ENCODE results near the gene MKS1. TPM values are rescaled to one million over a fixed set of nuclear protein-coding genes. Genes with fewer than 3 reads are reported as not detected.

Gene MKS1
- total and polyA plus RNA-seq, 2 experiments from 2014 or later: 10.5 to 15.6 TPM

DNA sequence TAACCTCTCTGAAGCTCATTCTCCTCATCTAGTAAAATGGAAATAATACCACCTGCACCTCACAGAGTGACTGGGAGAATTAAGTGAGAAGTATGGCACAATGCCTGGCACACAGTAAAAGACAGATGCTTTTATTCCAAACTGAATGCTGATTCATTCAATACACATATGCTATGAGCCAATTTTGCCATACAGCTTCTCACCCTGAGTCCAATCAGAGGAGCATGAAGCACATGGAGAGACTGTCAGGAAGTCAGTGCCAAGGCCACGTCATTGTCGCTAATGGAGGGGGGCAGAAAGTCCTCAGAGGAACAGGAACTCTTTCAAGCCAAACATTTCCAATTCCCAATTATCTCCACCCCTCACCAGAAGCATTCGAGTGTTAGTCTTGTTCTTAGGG is 11.6 kb downstream of the MKS1 start:
- H3K9me2 ChIP-seq (replicated peaks; ENCODE audit: insufficient read depth): no peaks in the 10 kb centered on the region
- no peak overlapping the region for H2AFZ ChIP-seq
- H3K36me3 ChIP-seq (replicated peaks; ENCODE audit: insufficient read depth, low read depth): no peaks in the 10 kb centered on the region
- no peaks in the 10 kb centered on the region for H3K27me3 ChIP-seq
- H3K27ac ChIP-seq: peak overlapping the region; percentile 91
- no peaks in the 10 kb centered on the region for H3K79me2 ChIP-seq
- no peaks in the 10 kb centered on the region for H4K20me1 ChIP-seq (ENCODE audit: insufficient read depth, poor library complexity, severe bottlenecking)
- H3K4me3 ChIP-seq: no peak overlapping the region
- H3K4me1 ChIP-seq (ENCODE audit: insufficient read depth): no peaks in the 10 kb centered on the region
- no peak overlapping the region for H3K4me2 ChIP-seq
- H3K9me3 ChIP-seq (ENCODE audit: low read depth): no peaks in the 10 kb centered on the region
- WGBS (ENCODE audit: low lambda C conversion rate, missing lambda C conversion rate): 100% methylated on average over 3 of the region's 3 CpGs
- DNase-seq (ENCODE audit: low spot score): no peak
- TF ChIP-seq EZH2 (IDR thresholded peaks at IDR 0.05; ENCODE audit: borderline replicate concordance) (no peak), EZH2phosphoT487 (IDR thresholded peaks at IDR 0.05; ENCODE audit: low read depth, severe bottlenecking, unreplicated experiment) (no peak)
- TF ChIP-seq, protein P1, sequence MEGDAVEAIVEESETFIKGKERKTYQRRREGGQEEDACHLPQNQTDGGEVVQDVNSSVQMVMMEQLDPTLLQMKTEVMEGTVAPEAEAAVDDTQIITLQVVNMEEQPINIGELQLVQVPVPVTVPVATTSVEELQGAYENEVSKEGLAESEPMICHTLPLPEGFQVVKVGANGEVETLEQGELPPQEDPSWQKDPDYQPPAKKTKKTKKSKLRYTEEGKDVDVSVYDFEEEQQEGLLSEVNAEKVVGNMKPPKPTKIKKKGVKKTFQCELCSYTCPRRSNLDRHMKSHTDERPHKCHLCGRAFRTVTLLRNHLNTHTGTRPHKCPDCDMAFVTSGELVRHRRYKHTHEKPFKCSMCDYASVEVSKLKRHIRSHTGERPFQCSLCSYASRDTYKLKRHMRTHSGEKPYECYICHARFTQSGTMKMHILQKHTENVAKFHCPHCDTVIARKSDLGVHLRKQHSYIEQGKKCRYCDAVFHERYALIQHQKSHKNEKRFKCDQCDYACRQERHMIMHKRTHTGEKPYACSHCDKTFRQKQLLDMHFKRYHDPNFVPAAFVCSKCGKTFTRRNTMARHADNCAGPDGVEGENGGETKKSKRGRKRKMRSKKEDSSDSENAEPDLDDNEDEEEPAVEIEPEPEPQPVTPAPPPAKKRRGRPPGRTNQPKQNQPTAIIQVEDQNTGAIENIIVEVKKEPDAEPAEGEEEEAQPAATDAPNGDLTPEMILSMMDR (IDR thresholded peaks at IDR 0.05; ENCODE audit: poor library complexity): no peak

DNA sequence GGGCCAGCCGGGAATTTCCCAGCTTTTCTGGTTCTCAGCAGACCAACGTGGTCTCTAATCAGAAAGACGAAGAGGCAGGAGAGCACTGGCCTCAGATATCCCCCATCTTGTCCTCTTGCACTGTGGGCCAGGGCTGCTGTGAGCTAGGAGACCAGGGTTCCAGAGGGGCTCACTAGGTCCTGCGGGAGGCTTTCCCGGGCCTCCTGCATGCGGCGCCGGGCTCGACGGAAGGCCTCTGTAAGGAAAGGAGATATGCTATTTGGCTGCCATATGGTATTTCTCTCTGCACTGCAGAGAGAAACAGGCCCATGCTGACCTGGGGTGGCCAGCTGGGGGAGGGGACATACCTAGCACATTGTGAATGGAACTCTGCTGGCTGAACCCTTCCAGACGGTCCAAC is 13.1 kb downstream of the MKS1 start:
- no peak for TF ChIP-seq EZH2 (IDR thresholded peaks at IDR 0.05; ENCODE audit: borderline replicate concordance)
- no peak for TF ChIP-seq EZH2phosphoT487 (IDR thresholded peaks at IDR 0.05; ENCODE audit: low read depth, severe bottlenecking, unreplicated experiment)
- TF ChIP-seq, protein P1 (IDR thresholded peaks at IDR 0.05; ENCODE audit: poor library complexity): no peak
- WGBS (ENCODE audit: low lambda C conversion rate, missing lambda C conversion rate): 94% methylated on average over 11 of the region's 11 CpGs
- no peak for DNase-seq (ENCODE audit: low spot score)
- H4K20me1 ChIP-seq (ENCODE audit: insufficient read depth, poor library complexity, severe bottlenecking): no peaks in the 10 kb centered on the region
- no peak overlapping the region for H3K27ac ChIP-seq
- H3K4me3 ChIP-seq: no peak overlapping the region
- no peaks in the 10 kb centered on the region for H3K27me3 ChIP-seq
- no peaks in the 10 kb centered on the region for H3K9me3 ChIP-seq (ENCODE audit: low read depth)
- H3K79me2 ChIP-seq: no peaks in the 10 kb centered on the region
- no peak overlapping the region for H2AFZ ChIP-seq
- H3K36me3 ChIP-seq (replicated peaks; ENCODE audit: insufficient read depth, low read depth): no peaks in the 10 kb centered on the region
- H3K4me2 ChIP-seq: no peak overlapping the region
- no peaks in the 10 kb centered on the region for H3K9me2 ChIP-seq (replicated peaks; ENCODE audit: insufficient read depth)
- H3K4me1 ChIP-seq (ENCODE audit: insufficient read depth): no peaks in the 10 kb centered on the region

DNA sequence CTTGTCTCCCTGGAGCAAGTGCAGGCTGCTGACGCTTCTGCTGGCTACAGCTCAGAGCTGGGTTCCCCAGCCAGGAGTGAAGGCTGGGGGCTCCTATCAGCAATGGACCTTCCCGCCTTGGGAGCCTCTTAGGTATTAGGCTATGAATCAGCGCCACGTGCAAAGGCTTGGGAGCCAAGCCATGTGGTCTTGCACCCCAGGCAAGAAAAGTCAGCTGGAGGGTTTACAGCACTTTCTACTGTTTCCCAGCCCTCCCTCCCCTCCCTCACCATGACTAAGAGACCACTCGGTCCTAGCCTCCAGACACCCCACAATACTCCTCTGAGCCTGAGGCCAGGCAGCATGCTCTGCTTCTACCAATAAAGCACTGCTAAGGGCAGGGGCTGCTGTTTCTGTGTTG is 14.3 kb downstream of the MKS1 start:
- Histone ChIP-seq H4K20me1 (ENCODE audit: insufficient read depth, poor library complexity, severe bottlenecking) (no peaks in the 10 kb centered on the region), H3K9me2 (replicated peaks; ENCODE audit: insufficient read depth) (no peaks in the 10 kb centered on the region), H3K4me3 (no peak overlapping the region), H3K4me2 (no peak overlapping the region), H3K36me3 (replicated peaks; ENCODE audit: insufficient read depth, low read depth) (no peaks in the 10 kb centered on the region), H3K27ac (no peak overlapping the region), H3K79me2 (no peaks in the 10 kb centered on the region), H3K4me1 (ENCODE audit: insufficient read depth) (no peaks in the 10 kb centered on the region), H3K9me3 (ENCODE audit: low read depth) (no peaks in the 10 kb centered on the region), H2AFZ (no peak overlapping the region), H3K27me3 (no peaks in the 10 kb centered on the region)
- TF ChIP-seq, protein P1 (IDR thresholded peaks at IDR 0.05; ENCODE audit: poor library complexity): no peak
- TF ChIP-seq EZH2 (IDR thresholded peaks at IDR 0.05; ENCODE audit: borderline replicate concordance) (no peak), EZH2phosphoT487 (IDR thresholded peaks at IDR 0.05; ENCODE audit: low read depth, severe bottlenecking, unreplicated experiment) (no peak)
- no peak for DNase-seq (ENCODE audit: low spot score)
- WGBS (ENCODE audit: low lambda C conversion rate, missing lambda C conversion rate): 81% methylated on average over 5 of the region's 5 CpGs

DNA sequence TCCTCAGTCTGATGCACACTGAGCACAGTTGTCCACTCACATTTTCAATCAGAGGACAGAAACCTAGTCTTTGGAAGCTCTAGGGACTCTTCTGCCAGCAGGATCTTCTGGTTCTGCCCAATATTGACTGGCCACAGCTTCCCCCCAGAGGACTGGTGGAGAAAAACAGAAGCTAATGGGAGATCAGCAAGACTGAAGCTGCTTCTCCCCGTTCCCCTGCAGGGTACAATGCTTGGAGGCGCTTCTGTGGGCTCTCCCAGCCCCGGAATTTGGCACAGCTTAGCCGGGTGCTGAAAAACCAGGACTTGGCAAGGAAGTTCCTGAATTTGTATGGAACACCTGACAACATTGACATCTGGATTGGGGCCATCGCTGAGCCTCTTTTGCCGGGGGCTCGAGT is 16.2 kb downstream of the MKS1 start:
- DNase-seq (ENCODE audit: low spot score): no peak
- Histone ChIP-seq H4K20me1 (ENCODE audit: insufficient read depth, poor library complexity, severe bottlenecking) (no peaks in the 10 kb centered on the region), H3K36me3 (replicated peaks; ENCODE audit: insufficient read depth, low read depth) (no peaks in the 10 kb centered on the region), H2AFZ (no peak overlapping the region), H3K9me2 (replicated peaks; ENCODE audit: insufficient read depth) (no peaks in the 10 kb centered on the region), H3K27ac (no peak overlapping the region), H3K4me3 (no peak overlapping the region), H3K9me3 (ENCODE audit: low read depth) (no peaks in the 10 kb centered on the region), H3K27me3 (no peaks in the 10 kb centered on the region), H3K4me1 (ENCODE audit: insufficient read depth) (no peaks in the 10 kb centered on the region), H3K79me2 (no peaks in the 10 kb centered on the region), H3K4me2 (no peak overlapping the region)
- 93% methylated on average over 7 of the region's 7 CpGs for WGBS (ENCODE audit: low lambda C conversion rate, missing lambda C conversion rate)
- TF ChIP-seq, protein P1 (IDR thresholded peaks at IDR 0.05; ENCODE audit: poor library complexity): no peak
- TF ChIP-seq EZH2 (IDR thresholded peaks at IDR 0.05; ENCODE audit: borderline replicate concordance) (no peak), EZH2phosphoT487 (IDR thresholded peaks at IDR 0.05; ENCODE audit: low read depth, severe bottlenecking, unreplicated experiment) (no peak)
